ENCODE data around the gene WDR43.

The WDR43 gene

DNA sequence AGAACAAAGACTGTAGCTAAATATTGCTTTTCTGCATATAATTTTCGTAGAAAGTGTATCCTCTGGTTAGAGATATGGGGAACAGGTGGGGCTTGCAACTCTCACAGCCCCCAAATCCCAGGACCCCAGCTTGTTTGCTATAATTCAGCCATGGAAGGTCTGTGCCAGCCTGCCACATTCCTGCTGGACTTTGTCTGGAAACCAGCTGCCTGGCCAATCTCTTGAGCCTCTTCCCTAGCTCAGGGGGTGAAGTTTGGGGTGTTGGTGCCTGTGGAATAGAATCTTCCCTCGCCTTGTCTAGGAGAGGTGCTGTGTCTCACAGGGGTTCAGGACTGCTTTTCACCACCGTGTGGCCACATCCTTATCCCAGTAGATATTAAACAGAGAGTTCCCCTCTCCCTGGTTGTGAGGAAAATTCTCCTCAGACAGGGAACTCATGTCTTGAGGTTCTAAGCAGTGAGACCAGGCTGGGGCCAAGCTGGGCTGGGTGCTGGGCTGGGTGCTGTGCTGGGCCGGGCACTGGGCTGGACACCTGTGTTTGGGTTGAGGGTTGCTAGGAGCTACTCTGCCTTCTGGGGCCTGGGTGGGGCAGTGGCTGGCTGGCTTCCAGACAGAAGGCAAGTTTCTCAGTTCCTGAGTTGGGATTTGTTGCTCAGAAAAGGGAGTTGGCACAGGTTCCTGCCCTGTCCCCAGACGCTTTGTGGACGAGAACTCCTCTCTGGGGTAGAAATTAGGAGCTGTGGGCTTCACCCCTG is 98.9 kb downstream of the WDR43 start:
- no peak for DNase-seq (ENCODE audit: low spot score)

DNA sequence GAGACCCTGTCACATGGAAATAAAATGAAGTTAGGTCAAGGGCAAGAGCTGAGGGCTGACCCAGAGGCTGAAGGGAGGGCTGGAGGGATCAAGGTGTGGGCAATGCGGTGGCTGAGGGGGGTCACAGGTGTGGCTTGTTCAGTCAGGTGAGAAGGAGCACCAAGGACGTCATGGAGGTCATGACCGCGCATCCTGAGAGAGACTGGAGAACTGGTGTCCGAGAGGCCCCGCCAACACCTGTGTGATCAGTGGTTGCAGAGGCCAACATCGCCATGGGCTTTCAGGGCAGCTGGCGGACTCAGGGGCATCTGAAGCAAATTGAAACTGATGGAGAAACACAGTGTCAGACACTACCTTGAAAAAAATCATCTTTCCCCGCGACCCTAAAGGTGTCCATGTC is 99.6 kb downstream of the WDR43 start:
- no peak for DNase-seq (ENCODE audit: low spot score)

DNA sequence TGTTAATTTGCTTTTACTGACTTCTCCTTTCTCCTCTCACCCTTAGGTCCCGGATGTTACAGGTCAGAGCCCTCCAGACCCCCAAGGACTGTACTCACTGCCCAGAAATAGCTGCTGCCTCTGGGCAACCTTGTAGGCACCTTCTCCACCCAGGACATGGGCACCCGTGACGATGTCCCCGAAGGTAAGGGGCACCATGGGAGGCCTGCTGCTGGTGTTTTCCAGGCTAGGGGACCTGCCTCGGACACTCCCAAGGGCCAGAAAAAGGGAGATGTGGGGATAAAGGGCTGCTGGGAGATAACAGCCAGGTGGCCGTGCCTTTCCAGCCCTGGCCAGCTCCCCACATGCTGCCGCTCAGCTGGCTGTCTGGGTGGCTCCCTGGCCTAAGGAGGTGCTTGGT is 100.2 kb downstream of the WDR43 start:
- no peak for DNase-seq (ENCODE audit: low spot score)

DNA sequence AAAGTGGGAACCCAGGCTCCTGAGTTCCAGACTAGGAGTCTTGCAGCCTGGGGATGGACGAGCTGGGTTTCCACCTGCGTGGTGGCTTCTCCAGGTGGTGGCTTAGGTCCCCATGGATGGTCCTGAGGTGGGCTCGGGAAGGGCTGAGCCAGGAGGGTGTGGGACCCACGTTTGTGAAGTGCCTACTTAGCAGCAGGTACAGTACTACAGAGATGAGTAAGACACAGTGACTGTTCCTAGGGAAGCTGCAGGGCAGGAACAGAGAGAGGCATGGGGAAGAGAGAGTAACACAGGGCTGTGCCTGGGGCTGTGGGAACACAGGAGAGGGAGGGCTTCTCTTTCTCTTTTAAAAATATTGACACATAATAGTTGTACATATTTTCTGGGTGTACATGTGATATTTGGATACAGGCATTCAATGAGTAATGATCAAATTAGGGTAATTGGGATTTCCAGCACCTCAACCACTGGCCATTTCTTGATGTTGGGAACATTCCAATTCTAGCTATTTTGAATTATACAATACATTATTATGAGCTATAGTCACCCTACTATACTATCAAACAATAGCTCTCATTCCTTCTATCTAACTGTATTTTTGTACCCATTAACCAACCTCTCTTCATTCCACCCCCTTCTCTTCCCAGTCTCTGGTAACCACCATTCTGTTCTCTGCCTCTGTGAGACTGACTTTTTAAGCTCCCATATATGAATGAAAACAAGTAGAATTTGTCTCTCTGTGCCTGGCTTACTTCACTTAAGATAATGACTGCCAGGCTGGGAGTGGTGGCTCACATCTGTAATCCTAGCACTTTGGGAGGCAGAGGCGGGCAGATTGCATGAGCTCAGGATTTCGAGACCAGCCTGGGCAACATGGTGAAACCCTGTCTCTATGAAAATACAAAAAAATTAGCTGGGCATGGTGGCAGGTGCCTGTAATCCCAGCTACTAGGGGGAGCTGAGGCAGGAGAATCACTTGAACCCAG is 101.6 kb downstream of the WDR43 start:
- DNase-seq (ENCODE audit: low spot score): no peak

DNA sequence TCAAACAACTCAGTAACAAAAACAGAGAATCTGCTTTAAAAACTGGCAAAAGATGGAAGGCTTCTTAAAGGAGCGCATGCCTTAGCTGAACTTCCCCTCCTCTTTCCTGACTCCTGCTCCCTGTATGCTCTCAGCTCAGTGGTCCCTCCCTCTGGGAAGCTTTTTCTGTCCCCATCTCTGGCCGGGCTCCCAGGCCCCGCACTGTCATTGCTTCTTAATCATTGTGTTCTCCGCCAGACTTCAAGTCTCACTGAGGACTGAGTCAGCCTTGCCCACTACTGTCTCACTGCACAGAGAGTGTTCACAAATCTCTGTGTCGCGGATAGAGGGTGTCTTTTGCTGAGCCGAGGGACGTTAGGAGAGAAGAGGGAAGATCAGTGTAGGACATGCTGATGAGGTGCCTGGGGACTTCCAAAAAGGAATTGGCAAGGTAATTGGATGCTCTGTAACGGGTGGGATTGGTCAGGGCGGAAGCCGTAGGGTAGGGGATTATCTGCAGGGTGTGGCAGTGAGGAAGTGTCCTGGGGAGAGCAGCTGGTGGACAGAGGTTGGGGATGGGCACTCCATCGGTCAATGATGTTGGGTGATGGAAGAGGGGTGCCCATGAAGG is 102.9 kb downstream of the WDR43 start:
- DNase-seq (ENCODE audit: low spot score): no peak

Small RNA genes within 50 kb of the gene (small RNA-seq; reads per million reads assigned to genes)
- gene RF00019: 0 reads per million in 2 experiments
- 0.44 to 20.8 reads per million in 2 experiments for gene SNORD53
- gene SNORD53B: 231 to 2,064 reads per million in 2 experiments
- gene SNORD92: 44.7 to 998 reads per million in 2 experiments

Data from SK-N-DZ (cell line).